HUES64 (cell line): Measurements from ENCODE around the gene KIF5B.
A peak's percentile ranks its signal among the peaks of the same experiment; 100 is the strongest.
"Not testable (repeated sequence)": the region's sequence is repeated elsewhere in the genome, so short reads cannot be mapped to it uniquely, and the experiment has no call there.

Source experiments
- H3K27ac ChIP-seq: 2 replicates; pipeline ENCODE4 v1.7.0; 2013; ENCODE audit warnings: low read depth, low read length, inconsistent platforms
- H3K27me3 ChIP-seq: 2 replicates; pipeline ENCODE4 v1.6.1; 2013; ENCODE audit warnings: mild to moderate bottlenecking, low read length; ENCODE audit not compliant: insufficient read depth
- H3K36me3 ChIP-seq: 2 replicates; pipeline ENCODE4 v1.6.1; 2013; ENCODE audit warnings: mild to moderate bottlenecking, low read length; ENCODE audit not compliant: insufficient read depth
- H3K4me1 ChIP-seq: 2 replicates; pipeline ENCODE4 v1.6.1; 2013; ENCODE audit warnings: mild to moderate bottlenecking, low read length, moderate library complexity; ENCODE audit not compliant: insufficient read depth
- H3K4me3 ChIP-seq: 2 replicates; pipeline ENCODE4 v1.5.1; 2013; ENCODE audit warnings: mild to moderate bottlenecking, low read length, moderate library complexity
- H3K9ac ChIP-seq: 2 replicates; pipeline ENCODE4 v1.6.1; 2013; ENCODE audit warnings: mild to moderate bottlenecking, low read depth, low read length
- H3K9me3 ChIP-seq: 2 replicates; pipeline ENCODE4 v1.6.1; 2013; ENCODE audit warnings: low read depth, low read length; ENCODE audit not compliant: insufficient read depth
- WGBS: fragments of 150-250, 120-280 bp; methylation state at CpG from one replicate; pipeline ENCODE4 v1.1.7; 2013; ENCODE audit warnings: missing lambda C conversion rate; 5-methylcytosine and 5-hydroxymethylcytosine counted together

The KIF5B gene

GRCh38 chr10:32007026-32007425, 49.2 kb downstream of the KIF5B start:
- no peaks in the 10 kb centered on the region for H3K9me3 ChIP-seq
- H3K27ac ChIP-seq = no peak overlapping the region
- 96% methylated on average over 2 of the region's 2 CpGs for WGBS
- peaks cover 46% of the 10 kb centered on the region for H3K36me3 ChIP-seq
- H3K9ac ChIP-seq = no peak overlapping the region
- peaks cover 26% of the 10 kb centered on the region for H3K4me1 ChIP-seq
- H3K4me3 ChIP-seq = no peak overlapping the region
- H3K27me3 ChIP-seq = no peaks in the 10 kb centered on the region

DNA sequence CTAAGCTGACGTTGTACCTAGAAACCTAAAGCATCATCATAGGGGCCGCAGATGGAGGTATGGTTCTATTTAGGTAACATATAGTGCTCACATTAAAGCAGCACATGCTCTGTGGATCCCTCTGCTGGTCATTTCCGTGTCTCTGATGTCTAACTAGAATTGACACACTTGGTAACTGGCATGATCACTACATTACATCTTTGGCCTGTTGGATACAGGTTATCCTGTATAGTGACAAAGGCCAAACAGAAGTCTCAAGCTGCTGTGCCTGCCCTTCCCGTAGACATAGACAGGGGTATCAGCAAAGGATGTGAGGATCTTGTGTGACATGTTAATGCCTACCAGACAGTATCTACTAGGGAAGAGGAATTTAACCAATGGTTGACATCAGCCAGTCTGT, 51.2 kb downstream of the KIF5B start:
- peaks cover 40% of the 10 kb centered on the region for H3K4me1 ChIP-seq
- WGBS = 71% methylated on average over 4 of the region's 4 CpGs
- H3K27me3 ChIP-seq = no peaks in the 10 kb centered on the region
- H3K9ac ChIP-seq = no peak overlapping the region
- H3K4me3 ChIP-seq = no peak overlapping the region
- H3K36me3 ChIP-seq = peaks cover 26% of the 10 kb centered on the region
- H3K27ac ChIP-seq = no peak overlapping the region
- no peaks in the 10 kb centered on the region for H3K9me3 ChIP-seq

GRCh38 chr10:32004161-32004591, 52.0 kb downstream of the KIF5B start:
- 68% methylated on average over 3 of the region's 3 CpGs for WGBS
- Histone ChIP-seq H3K4me1 (peaks cover 46% of the 10 kb centered on the region), H3K9ac (no peak overlapping the region), H3K4me3 (no peak overlapping the region), H3K36me3 (peaks cover 18% of the 10 kb centered on the region), H3K27me3 (no peaks in the 10 kb centered on the region), H3K9me3 (no peaks in the 10 kb centered on the region), H3K27ac (peak overlapping the region; percentile 25; the same call in 1 of the 2 replicates)

DNA sequence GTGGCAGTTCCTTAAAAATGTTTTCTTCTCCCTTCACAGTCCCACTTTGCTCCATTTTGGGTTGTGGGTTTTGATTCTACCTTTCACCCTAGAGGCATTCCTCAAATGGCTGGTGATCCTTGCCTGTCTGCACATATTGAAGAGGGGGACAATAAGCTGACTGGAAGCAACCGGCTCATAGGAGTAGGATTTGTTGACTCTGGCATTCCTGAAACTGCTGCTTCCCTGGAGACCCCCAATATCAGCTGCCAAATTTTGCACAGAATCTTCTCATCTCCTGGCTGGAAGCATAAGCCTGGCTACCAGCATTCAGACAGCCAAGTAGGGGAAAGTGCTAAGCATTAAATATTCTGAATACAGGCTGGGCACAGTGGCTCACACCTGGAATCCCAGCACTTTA, 53.7 kb downstream of the KIF5B start:
- Histone ChIP-seq H3K4me1 (peaks cover 51% of the 10 kb centered on the region), H3K9me3 (no peaks in the 10 kb centered on the region), H3K27ac (peak overlapping the region; percentile 74), H3K4me3 (no peak overlapping the region), H3K27me3 (no peaks in the 10 kb centered on the region), H3K36me3 (peaks cover 7% of the 10 kb centered on the region; the same call in 1 of the 2 replicates), H3K9ac (no peak overlapping the region)
- WGBS = 33% methylated on average over 1 of the region's 1 CpG

DNA sequence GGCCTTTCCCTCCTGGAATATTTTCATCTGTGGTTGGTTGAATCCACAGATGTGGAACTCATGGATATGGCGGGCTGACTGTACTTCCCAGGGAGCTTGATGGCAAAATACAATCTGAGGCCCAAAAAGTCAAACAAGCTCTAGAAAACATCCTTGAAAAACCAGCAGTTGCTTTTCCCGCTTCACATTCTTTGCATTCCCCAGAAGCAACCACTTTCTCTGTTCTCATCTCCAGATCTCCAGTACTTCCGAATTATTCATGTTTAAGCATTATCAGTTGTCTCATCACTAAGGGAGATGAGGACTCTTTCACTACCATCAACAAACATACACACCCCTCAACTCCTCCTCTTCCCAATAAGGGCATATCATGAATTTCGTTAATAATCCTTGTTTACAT, 55.3 kb downstream of the KIF5B start:
- 63% methylated on average over 4 of the region's 4 CpGs for WGBS
- H3K27me3 ChIP-seq = no peaks in the 10 kb centered on the region
- H3K4me1 ChIP-seq = peaks cover 51% of the 10 kb centered on the region
- H3K9me3 ChIP-seq = no peaks in the 10 kb centered on the region
- no peak overlapping the region for H3K4me3 ChIP-seq
- H3K36me3 ChIP-seq = peaks cover 2% of the 10 kb centered on the region; the same call in 1 of the 2 replicates
- peak overlapping the region; percentile 77 for H3K27ac ChIP-seq
- H3K9ac ChIP-seq = no peak overlapping the region

GRCh38 chr10:31999836-32000235, 56.4 kb downstream of the KIF5B start:
- Histone ChIP-seq H3K9ac (no peak overlapping the region), H3K36me3 (no peaks in the 10 kb centered on the region), H3K9me3 (no peaks in the 10 kb centered on the region), H3K4me3 (no peak overlapping the region), H3K27ac (no peak overlapping the region), H3K4me1 (peaks cover 50% of the 10 kb centered on the region), H3K27me3 (no peaks in the 10 kb centered on the region)
- 100% methylated on average over 3 of the region's 3 CpGs for WGBS

- no peak overlapping the region for H3K27ac ChIP-seq
- H3K9me3 ChIP-seq = no peaks in the 10 kb centered on the region
- H3K36me3 ChIP-seq = no peaks in the 10 kb centered on the region
- no peak overlapping the region for H3K4me3 ChIP-seq
- no peaks in the 10 kb centered on the region for H3K27me3 ChIP-seq
- H3K9ac ChIP-seq = no peak overlapping the region
- 61% methylated on average over 3 of the region's 3 CpGs for WGBS
- peaks cover 44% of the 10 kb centered on the region for H3K4me1 ChIP-seq
These were observed 57.1 kb downstream of the KIF5B start for GRCh38 chr10:31999070-31999660.

DNA sequence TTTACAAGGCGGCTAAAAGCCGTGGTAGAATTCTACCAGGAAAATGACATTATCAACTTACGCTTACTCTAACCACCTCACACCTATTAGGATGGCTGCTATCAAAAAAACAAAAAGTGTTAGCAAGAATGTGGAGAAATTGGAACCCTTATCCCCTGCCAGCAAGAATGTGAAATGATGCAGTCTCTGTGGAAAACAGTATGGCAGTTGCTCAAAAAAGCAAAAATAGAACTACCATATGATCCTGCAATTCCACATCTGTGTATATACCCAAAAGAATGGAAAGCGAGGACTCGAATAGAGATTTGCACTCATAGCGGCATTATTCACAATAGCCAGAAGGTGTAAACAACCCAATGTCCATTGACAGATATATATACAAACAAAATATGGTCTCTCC, 61.3 kb downstream of the KIF5B start:
- Histone ChIP-seq H3K4me1 (peaks cover 11% of the 10 kb centered on the region; the same call in 1 of the 2 replicates), H3K9me3 (no peaks in the 10 kb centered on the region), H3K36me3 (no peaks in the 10 kb centered on the region), H3K9ac (no peak overlapping the region), H3K4me3 (no peak overlapping the region), H3K27ac (no peak overlapping the region), H3K27me3 (no peaks in the 10 kb centered on the region)
- WGBS = 82% methylated on average over 6 of the region's 6 CpGs

DNA sequence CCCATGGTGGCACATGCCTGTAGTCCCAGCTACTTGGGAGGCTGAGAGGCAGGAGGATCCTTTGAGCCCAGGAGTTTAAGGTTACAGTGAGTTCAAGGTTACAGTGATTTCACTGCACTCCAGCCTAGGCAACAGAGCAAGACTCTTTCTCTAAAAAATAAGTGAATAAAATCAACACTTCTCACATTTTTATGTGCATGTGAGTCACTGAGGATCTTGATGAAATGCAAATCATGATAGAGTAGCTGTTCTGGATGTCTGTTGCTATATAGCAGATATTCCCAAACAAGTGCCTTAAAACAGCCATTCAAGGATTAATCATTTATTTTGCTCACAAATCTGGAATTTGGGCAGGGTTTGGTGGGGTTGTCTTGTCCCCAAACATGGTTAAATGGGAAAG, 65.3 kb downstream of the KIF5B start:
- H3K4me1 ChIP-seq = no peaks in the 10 kb centered on the region
- H3K27ac ChIP-seq = no peak overlapping the region
- H3K27me3 ChIP-seq = no peaks in the 10 kb centered on the region
- no peak overlapping the region for H3K4me3 ChIP-seq
- H3K9ac ChIP-seq = no peak overlapping the region
- no peaks in the 10 kb centered on the region for H3K36me3 ChIP-seq
- H3K9me3 ChIP-seq = no peaks in the 10 kb centered on the region

- not testable (repeated sequence) for H3K36me3 ChIP-seq, H3K9me3 ChIP-seq, H3K9ac ChIP-seq, H3K27me3 ChIP-seq, H3K4me3 ChIP-seq, H3K27ac ChIP-seq, H3K4me1 ChIP-seq
- WGBS = 90% methylated on average over 1 of the region's 1 CpG
These were observed 68.4 kb downstream of the KIF5B start for GRCh38 chr10:31987786-31988185.

DNA sequence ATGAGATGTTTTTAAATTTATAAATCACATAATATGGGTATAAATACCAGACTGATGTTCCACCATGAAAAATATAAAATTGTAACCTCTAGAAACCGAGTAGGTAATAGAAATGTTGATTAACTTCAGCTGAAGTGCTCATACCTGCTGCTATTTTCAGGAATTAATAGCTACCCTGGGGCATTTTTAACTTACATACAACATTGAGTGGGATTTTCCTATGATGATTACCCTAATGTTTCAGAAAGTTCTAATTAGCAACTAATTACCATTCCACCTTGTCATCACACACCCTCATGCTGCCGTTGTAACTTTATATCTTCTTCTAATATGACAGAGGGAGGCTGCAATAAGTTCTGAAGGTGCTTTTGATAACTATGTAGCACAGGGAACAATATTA, 74.1 kb downstream of the KIF5B start:
- Histone ChIP-seq H3K36me3 (no peaks in the 10 kb centered on the region), H3K27ac (no peak overlapping the region), H3K27me3 (no peaks in the 10 kb centered on the region), H3K9ac (no peak overlapping the region), H3K9me3 (peaks cover 9% of the 10 kb centered on the region), H3K4me3 (no peak overlapping the region), H3K4me1 (peaks cover 8% of the 10 kb centered on the region)
- 100% methylated on average over 1 of the region's 2 CpGs for WGBS

DNA sequence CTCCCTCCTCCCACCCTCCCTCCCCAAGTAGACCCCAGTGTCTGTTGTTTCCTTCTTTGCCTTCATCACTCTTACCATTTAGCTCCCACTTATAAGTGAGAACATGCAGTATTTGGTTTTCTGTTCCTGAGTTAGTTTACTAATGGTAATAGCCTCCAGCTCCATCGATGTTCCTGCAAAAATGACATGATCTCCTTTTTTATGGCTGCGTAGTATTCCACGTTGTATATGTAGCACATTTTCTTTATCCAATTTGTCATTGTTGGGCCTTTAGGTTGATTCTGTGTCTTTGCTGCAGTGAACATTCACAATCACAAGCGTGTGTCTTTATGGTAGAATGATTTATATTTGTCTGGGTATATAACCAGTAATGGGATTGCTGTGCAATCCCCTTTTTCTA, 75.8 kb downstream of the KIF5B start:
- Histone ChIP-seq H3K27me3 (no peaks in the 10 kb centered on the region), H3K9ac (no peak overlapping the region), H3K4me3 (no peak overlapping the region), H3K36me3 (no peaks in the 10 kb centered on the region), H3K27ac (no peak overlapping the region), H3K4me1 (peaks cover 9% of the 10 kb centered on the region), H3K9me3 (peaks cover 9% of the 10 kb centered on the region)
- 97% methylated on average over 4 of the region's 4 CpGs for WGBS
